ENCODE results near the gene SCAMP2. TPM values are rescaled to one million over a fixed set of nuclear protein-coding genes. Genes with fewer than 3 reads are reported as not detected.

SCAMP2 gene
- total RNA-seq, 1 experiment from 2014 or later, result 38.0 TPM

- H3K4me3 Mint-ChIP-seq, result no peak overlapping the region
- ATAC-seq, result no peak
- H3K36me3 Mint-ChIP-seq, result peaks cover 18% of the 10 kb centered on the region
- ChIA-PET POLR2A (interaction anchor here (0.5 kb wide), 1 partner anchor 16 kb away, joined by 3 read pairs; no protein-coding TSS in a partner anchor), CTCF (interaction anchor here (0.9 kb wide), 1 partner anchor 34 kb away, joined by 3 read pairs; no protein-coding TSS in a partner anchor)
- H3K9me3 Mint-ChIP-seq, result peaks cover 6% of the 10 kb centered on the region
- H3K4me1 Mint-ChIP-seq, result peaks cover 31% of the 10 kb centered on the region
- peak overlapping the region; percentile 85 for H3K27ac Mint-ChIP-seq
- TF ChIP-seq ZNF423 (CRISPR knock-in tag; IDR thresholded peaks at IDR 0.05) (no peak), NR3C1 (CRISPR knock-in tag; conservative IDR thresholded peaks at IDR 0.05; ENCODE audit: low read depth) (no peak), ATF2 (CRISPR knock-in tag; IDR thresholded peaks at IDR 0.05; ENCODE audit: borderline replicate concordance, low read depth) (no peak), ATF1 (CRISPR knock-in tag; IDR thresholded peaks at IDR 0.05) (no peak), EMX1 (CRISPR knock-in tag; IDR thresholded peaks at IDR 0.05) (no peak), ATF6 (CRISPR knock-in tag; IDR thresholded peaks at IDR 0.05) (no peak), ZNF671 (CRISPR knock-in tag; IDR thresholded peaks at IDR 0.05) (no peak)
- no peak for DNase-seq (ENCODE audit: low spot score)
- no peaks in the 10 kb centered on the region for H3K27me3 Mint-ChIP-seq (ENCODE audit: low read depth)
These were observed 5.6 kb downstream of the SCAMP2 start for GRCh38 chr15:74867466-74868038.

- Mint-ChIP-seq H3K4me1 (peaks cover 25% of the 10 kb centered on the region), H3K27ac (no peak overlapping the region), H3K9me3 (peaks cover 6% of the 10 kb centered on the region), H3K4me3 (no peak overlapping the region), H3K27me3 (ENCODE audit: low read depth) (no peaks in the 10 kb centered on the region), H3K36me3 (peaks cover 18% of the 10 kb centered on the region)
- no peak for ATAC-seq
- DNase-seq (ENCODE audit: low spot score), result no peak
- CTCF ChIA-PET, result interaction anchor here (1.8 kb wide), 1 partner anchor 35 kb away, joined by 4 read pairs; no protein-coding TSS in a partner anchor
- no peak for TF ChIP-seq JUN (CRISPR knock-in tag; IDR thresholded peaks at IDR 0.05)
- no peak for TF ChIP-seq ZNF263 (CRISPR knock-in tag; IDR thresholded peaks at IDR 0.05; ENCODE audit: low read depth)
- no peak for TF ChIP-seq TEAD4 (CRISPR knock-in tag; IDR thresholded peaks at IDR 0.05)
- no peak for TF ChIP-seq NR1H2 (CRISPR knock-in tag; IDR thresholded peaks at IDR 0.05)
- no peak for TF ChIP-seq RORB (CRISPR knock-in tag; IDR thresholded peaks at IDR 0.05)
- no peak for TF ChIP-seq E2F1 (CRISPR knock-in tag; IDR thresholded peaks at IDR 0.05)
- TF ChIP-seq NFYB (CRISPR knock-in tag; conservative IDR thresholded peaks at IDR 0.05; ENCODE audit: low read depth), result no peak
- no peak for TF ChIP-seq ZBTB21 (CRISPR knock-in tag; IDR thresholded peaks at IDR 0.05; ENCODE audit: borderline replicate concordance)
- TF ChIP-seq ZNF219 (CRISPR knock-in tag; IDR thresholded peaks at IDR 0.05; ENCODE audit: borderline replicate concordance), result no peak
- TF ChIP-seq TP53 (CRISPR knock-in tag; IDR thresholded peaks at IDR 0.05), result no peak
- TF ChIP-seq CREB1 (CRISPR knock-in tag; IDR thresholded peaks at IDR 0.05), result no peak
- TF ChIP-seq ERG (CRISPR knock-in tag; IDR thresholded peaks at IDR 0.05), result no peak
- TF ChIP-seq STAT6 (CRISPR knock-in tag; conservative IDR thresholded peaks at IDR 0.05; ENCODE audit: low read depth), result no peak
- no peak for TF ChIP-seq ZBTB43 (CRISPR knock-in tag; IDR thresholded peaks at IDR 0.05)
- no peak for TF ChIP-seq ZNF425 (CRISPR knock-in tag; conservative IDR thresholded peaks at IDR 0.05)
- POLR2A ChIA-PET, result interaction anchor here (0.6 kb wide), 1 partner anchor 29 kb away, joined by 4 read pairs; no protein-coding TSS in a partner anchor
These were observed 7.1 kb downstream of the SCAMP2 start for GRCh38 chr15:74866090-74866489.

All from WTC11 (cell line).